Fibroblast of villous mesenchyme (primary cell): ENCODE results near the gene KIAA1958. TPM values are rescaled to one million over a fixed set of nuclear protein-coding genes. Genes with fewer than 3 reads are reported as not detected.

Source experiments
- DNase-seq: peaks from one replicate; pipeline ENCODE4 v3.0.0-alpha.2; 2010; ENCODE audit warnings: low read depth
- H3K4me3 ChIP-seq: 2 replicates; pipeline ENCODE4 v1.5.1; 2011; ENCODE audit warnings: low read depth, mild to moderate bottlenecking, low read length
- CTCF ChIP-seq: IDR thresholded peaks from 2 replicates; pipeline ENCODE4 v1.5.1; 2012; ENCODE audit warnings: low read depth, mild to moderate bottlenecking, low read length; ENCODE audit not compliant: insufficient read depth
- total RNA-seq: library from RNA; depleted of rRNA; stranded (reverse); fragments of >200 nt; gene quantifications from 2 replicates; pipeline ENCODE4 v1.2.3, GENCODE V29; 2012

KIAA1958 gene
- total RNA-seq, 1 donor: 1.7 TPM

DNA sequence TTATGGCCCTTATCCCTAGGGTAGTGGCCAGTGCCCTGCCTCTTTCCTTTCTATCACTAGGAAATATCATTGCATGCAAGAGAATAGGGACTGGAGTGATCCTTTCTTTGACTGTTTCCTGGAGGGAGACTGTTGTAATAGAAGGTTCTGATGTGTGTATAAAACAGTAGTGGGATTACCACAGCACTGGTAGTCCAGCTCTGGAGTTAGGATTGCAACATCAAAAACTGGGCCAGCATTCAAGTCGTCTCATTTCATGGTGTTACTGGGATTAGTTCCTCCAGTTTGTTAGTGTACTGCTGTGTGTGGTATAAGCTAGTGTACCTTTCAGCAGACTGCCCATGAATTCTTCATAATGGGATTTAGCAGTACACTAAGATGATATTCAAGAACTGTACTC lies 45.8 kb downstream of the KIAA1958 start:
- DNase-seq: peak; percentile 91
- H3K4me3 ChIP-seq: no peak overlapping the region
- TF ChIP-seq CTCF: no peak

DNA sequence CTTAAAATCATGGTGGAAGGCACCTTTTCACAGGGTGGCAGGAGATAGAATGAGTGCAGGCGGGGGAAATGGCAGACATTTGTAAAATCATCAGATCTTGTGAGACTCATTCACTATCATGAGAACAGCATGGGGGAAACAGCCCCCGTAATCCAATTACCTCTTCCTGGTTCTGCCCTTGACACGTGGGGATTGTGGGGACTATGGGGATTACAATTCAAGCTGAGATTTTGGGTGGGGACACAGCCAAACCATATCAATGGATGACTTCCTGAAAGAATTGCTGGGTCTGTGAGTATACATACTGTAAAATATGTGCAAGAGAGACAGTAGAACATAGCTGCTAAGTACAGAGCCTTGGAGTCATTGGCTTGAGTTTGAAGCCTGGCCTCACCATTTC lies 47.0 kb downstream of the KIAA1958 start:
- no peak overlapping the region for H3K4me3 ChIP-seq
- no peak for TF ChIP-seq CTCF
- no peak for DNase-seq

DNA sequence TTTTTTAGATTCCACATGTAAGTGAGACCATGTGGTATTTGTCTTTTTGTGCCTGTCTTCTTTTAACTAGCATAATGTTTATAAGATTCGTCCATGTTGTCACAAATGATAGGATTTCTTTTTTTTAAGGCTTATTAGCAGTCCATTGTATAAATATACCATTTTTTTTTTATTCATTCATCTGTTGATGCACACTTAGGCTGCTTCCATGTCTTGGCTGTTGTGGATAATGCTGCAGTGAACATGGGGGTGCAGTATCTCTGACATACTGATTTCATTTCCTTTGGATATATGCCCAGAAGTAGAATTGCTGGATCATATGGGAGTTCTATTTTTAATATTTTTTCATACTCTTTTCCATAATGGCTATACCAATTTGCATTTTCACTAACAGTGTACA lies 48.7 kb downstream of the KIAA1958 start:
- TF ChIP-seq CTCF: no peak
- no peak overlapping the region for H3K4me3 ChIP-seq
- no peak for DNase-seq

- peak; percentile 17 for DNase-seq
- no peak for TF ChIP-seq CTCF
- no peak overlapping the region for H3K4me3 ChIP-seq
Observed at GRCh38 chr9:112535811-112536210, 49.2 kb downstream of the KIAA1958 start.

DNA sequence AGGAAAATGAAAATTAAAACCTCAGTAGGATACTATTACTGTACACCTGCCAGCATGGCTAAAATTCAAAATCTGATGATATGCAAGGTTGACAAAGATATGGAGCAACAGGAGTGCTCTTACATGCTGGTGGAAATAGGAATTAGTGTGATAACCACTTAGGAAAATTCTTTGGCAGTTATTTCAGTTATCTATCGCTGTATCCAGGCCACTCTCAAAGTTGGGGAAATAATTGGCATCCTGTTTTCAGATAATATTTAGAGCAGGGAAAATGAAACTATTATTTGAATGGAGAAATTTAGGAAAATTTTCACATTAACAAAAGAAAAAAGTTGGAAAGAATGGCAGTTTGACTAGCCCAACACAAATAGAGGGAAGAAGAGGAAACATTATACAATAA lies 50.9 kb downstream of the KIAA1958 start:
- no peak for DNase-seq
- TF ChIP-seq CTCF: no peak
- no peak overlapping the region for H3K4me3 ChIP-seq

GRCh38 chr9:112540800-112541199 lies 54.2 kb downstream of the KIAA1958 start:
- DNase-seq: peak; percentile 13
- TF ChIP-seq CTCF: no peak

DNA sequence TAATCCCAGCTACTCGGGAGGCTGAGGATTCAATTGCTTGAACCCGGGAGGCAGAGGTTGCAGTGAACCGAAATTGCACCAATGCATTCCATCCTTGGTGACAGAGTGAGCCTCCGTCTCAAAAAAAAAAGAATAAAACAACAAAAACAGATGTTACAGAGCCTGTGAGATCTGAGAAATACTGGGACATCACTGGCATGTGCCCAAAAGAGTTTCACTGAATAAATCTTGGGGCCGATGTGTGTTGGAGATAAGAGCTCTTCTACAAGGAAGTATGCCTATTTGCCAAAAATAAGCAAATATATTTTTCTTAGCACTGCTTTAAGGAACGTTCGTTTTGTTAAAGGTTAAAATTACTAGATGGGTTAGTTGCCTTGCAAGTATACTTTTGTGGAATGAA lies 55.1 kb downstream of the KIAA1958 start:
- H3K4me3 ChIP-seq: no peak overlapping the region
- peak; percentile 64 for DNase-seq
- no peak for TF ChIP-seq CTCF

More at GRCh38 chr9:112540800-112541199, 54.2 kb downstream of the KIAA1958 start:
- H3K4me3 ChIP-seq: no peak overlapping the region
